Caki2 (cell line): Measurements from ENCODE around the gene PADI1. TPM values are rescaled to one million over a fixed set of nuclear protein-coding genes. Genes with fewer than 3 reads are reported as not detected.

Experiments used
- total RNA-seq: library from RNA; depleted of rRNA; stranded (reverse); fragments of >200 nt; shearing (Covaris generic); gene quantifications from 2 replicates; pipeline ENCODE4 v1.2.3, GENCODE V29; 2014; ENCODE audit warnings: low replicate concordance; rRNA removed

The PADI1 gene
- total RNA-seq, 1 experiment from 2014 or later, result 4.4 TPM

Other genes starting within 250 kb of the PADI1 start
- not detected in 2 replicates for gene MFAP2, start 224.5 kb upstream of the PADI1 start, total RNA-seq
- 30.2 and 37.7 TPM in 2 replicates for gene ATP13A2, start 193.2 kb upstream of the PADI1 start, total RNA-seq
- gene SDHB, start 151.1 kb upstream of the PADI1 start, total RNA-seq, result 152 and 178 TPM in 2 replicates
- 0.20 TPM in 1 of 2 replicates, not detected in the other for gene PADI2, start 85.7 kb upstream of the PADI1 start, total RNA-seq
- gene PADI3, start 44.0 kb downstream of the PADI1 start, total RNA-seq, result 82.9 and 83.2 TPM in 2 replicates
- not detected in 2 replicates for gene PADI4, start 103.1 kb downstream of the PADI1 start, total RNA-seq
- gene PADI6, start 167.1 kb downstream of the PADI1 start, total RNA-seq, result not detected in 2 replicates
- gene RCC2, start 234.5 kb downstream of the PADI1 start, total RNA-seq, result 141 and 145 TPM in 2 replicates